GM08714 (cell line): ENCODE data around the gene KIAA0930.
A peak's percentile ranks its signal among the peaks of the same experiment; 100 is the strongest.

ENCODE experiments used
- H3K4me3 ChIP-seq: fragments of 200-500 bp; sonication (Bioruptor generic); 2 replicates; pipeline ENCODE4 v1.5.1; 2014; ENCODE audit warnings: mild to moderate bottlenecking, low read length, inconsistent platforms
- ZNF274 ChIP-seq: IDR thresholded peaks from 2 replicates; pipeline ENCODE4 v1.6.1; 2012; ENCODE audit warnings: mild to moderate bottlenecking, low read depth, low read length

KIAA0930 gene

GRCh38 chr22:45181766-45182165, 58.9 kb downstream of the KIAA0930 start:
- no peak for TF ChIP-seq ZNF274
- no peak overlapping the region for H3K4me3 ChIP-seq

- H3K4me3 ChIP-seq, result no peak overlapping the region
- TF ChIP-seq ZNF274, result no peak
Observed at GRCh38 chr22:45181240-45181639, 59.5 kb downstream of the KIAA0930 start.

GRCh38 chr22:45180146-45180679, 60.5 kb downstream of the KIAA0930 start:
- no peak for TF ChIP-seq ZNF274
- H3K4me3 ChIP-seq, result no peak overlapping the region

GRCh38 chr22:45179276-45180049, 61.2 kb downstream of the KIAA0930 start:
- TF ChIP-seq ZNF274, result no peak
- no peak overlapping the region for H3K4me3 ChIP-seq

- TF ChIP-seq ZNF274, result no peak
- H3K4me3 ChIP-seq, result no peak overlapping the region
Observed at GRCh38 chr22:45172881-45173585, 67.7 kb downstream of the KIAA0930 start.

- TF ChIP-seq ZNF274, result no peak
- no peak overlapping the region for H3K4me3 ChIP-seq
Observed at GRCh38 chr22:45171830-45172229, 68.9 kb downstream of the KIAA0930 start.

- TF ChIP-seq ZNF274, result no peak
- H3K4me3 ChIP-seq, result no peak overlapping the region
Observed at GRCh38 chr22:45169591-45170466, 70.9 kb downstream of the KIAA0930 start.

GRCh38 chr22:45166932-45167331, 73.8 kb downstream of the KIAA0930 start:
- H3K4me3 ChIP-seq, result no peak overlapping the region
- TF ChIP-seq ZNF274, result no peak

GRCh38 chr22:45164270-45165088, 76.2 kb downstream of the KIAA0930 start:
- peak overlapping the region; percentile 99 for H3K4me3 ChIP-seq

GRCh38 chr22:45163451-45164269, 77.0 kb downstream of the KIAA0930 start, which contains the start of gene NUP50:
Gene NUP50, plus strand, starts transcription at chr22:45163925. Its CDS starts 4,253 bp downstream, at chr22:45168178.
- no peak for TF ChIP-seq ZNF274
- H3K4me3 ChIP-seq, result peak within 1 kb of the TSS; percentile 99

More at GRCh38 chr22:45164270-45165088, 76.2 kb downstream of the KIAA0930 start:
- TF ChIP-seq ZNF274, result no peak

- no peak for TF ChIP-seq ZNF274
- H3K4me3 ChIP-seq, result peak overlapping the region; percentile 93
Observed at GRCh38 chr22:45163099-45163450, 77.6 kb downstream of the KIAA0930 start.

- no peak for TF ChIP-seq ZNF274
- peak overlapping the region; percentile 93 for H3K4me3 ChIP-seq
Observed at GRCh38 chr22:45162531-45162930, 78.2 kb downstream of the KIAA0930 start.
